Osteoblast (primary cell): ENCODE measurements around the gene NDOR1. TPM values are rescaled to one million over a fixed set of nuclear protein-coding genes. Genes with fewer than 3 reads are reported as not detected.

Experiments
- DNase-seq: peaks from one replicate; pipeline ENCODE4 v3.0.0; 2011; ENCODE audit warnings: low spot score, mixed read lengths; ENCODE audit not compliant: insufficient read length; ENCODE audit errors: missing footprints
- H2AFZ ChIP-seq: 2 replicates; pipeline ENCODE4 v1.6.0; 2011; ENCODE audit warnings: mild to moderate bottlenecking, low read length
- H3K27ac ChIP-seq: 2 replicates; pipeline ENCODE4 v1.5.1; 2011; ENCODE audit warnings: mild to moderate bottlenecking, low read depth, low read length, moderate library complexity
- H3K27me3 ChIP-seq: 2 replicates; pipeline ENCODE4 v1.6.0; 2012; ENCODE audit warnings: mild to moderate bottlenecking, control low read depth, inconsistent platforms, low read length, moderate library complexity; ENCODE audit not compliant: insufficient read depth
- H3K36me3 ChIP-seq: 2 replicates; pipeline ENCODE4 v1.5.1; 2011; ENCODE audit warnings: mild to moderate bottlenecking, low read length, control low read depth, moderate library complexity; ENCODE audit not compliant: insufficient read depth
- H3K4me1 ChIP-seq: 2 replicates; pipeline ENCODE4 v1.5.1; 2011; ENCODE audit warnings: mild to moderate bottlenecking, low read length, control low read depth, moderate library complexity; ENCODE audit not compliant: insufficient read depth
- H3K4me2 ChIP-seq: 2 replicates; pipeline ENCODE4 v1.6.0; 2011; ENCODE audit warnings: mild to moderate bottlenecking, low read length; ENCODE audit not compliant: insufficient read depth
- H3K4me3 ChIP-seq: fragments of 200-600 bp; sonication (generic); 3 replicates; pipeline ENCODE4 v1.5.1; 2012; ENCODE audit warnings: mild to moderate bottlenecking, low read length, inconsistent platforms; ENCODE audit not compliant: insufficient read depth
- H3K79me2 ChIP-seq: 2 replicates; pipeline ENCODE4 v1.6.0; 2012; ENCODE audit warnings: mild to moderate bottlenecking, low read length, control low read depth, inconsistent platforms; ENCODE audit not compliant: insufficient read depth
- H3K9me3 ChIP-seq: 2 replicates; pipeline ENCODE4 v1.5.1; 2011; ENCODE audit warnings: low read depth, low read length, control low read depth
- H4K20me1 ChIP-seq: 2 replicates; pipeline ENCODE4 v1.6.0; 2012; ENCODE audit warnings: mild to moderate bottlenecking, low read length, control low read depth; ENCODE audit not compliant: insufficient read depth
- total RNA-seq: library from RNA; depleted of rRNA; stranded (reverse); fragments of >200 nt; gene quantifications from 2 replicates; pipeline ENCODE4 v1.2.3, GENCODE V29; 2012
- TF ChIP-seq, protein P1 (sequence below): IDR thresholded peaks from 2 replicates; pipeline ENCODE4 v1.5.1; 2011; ENCODE audit warnings: mild to moderate bottlenecking, low read depth, low read length, moderate library complexity; ENCODE audit errors: extremely low read depth

Gene NDOR1
- total RNA-seq, 1 donor = 6.2 TPM

DNA sequence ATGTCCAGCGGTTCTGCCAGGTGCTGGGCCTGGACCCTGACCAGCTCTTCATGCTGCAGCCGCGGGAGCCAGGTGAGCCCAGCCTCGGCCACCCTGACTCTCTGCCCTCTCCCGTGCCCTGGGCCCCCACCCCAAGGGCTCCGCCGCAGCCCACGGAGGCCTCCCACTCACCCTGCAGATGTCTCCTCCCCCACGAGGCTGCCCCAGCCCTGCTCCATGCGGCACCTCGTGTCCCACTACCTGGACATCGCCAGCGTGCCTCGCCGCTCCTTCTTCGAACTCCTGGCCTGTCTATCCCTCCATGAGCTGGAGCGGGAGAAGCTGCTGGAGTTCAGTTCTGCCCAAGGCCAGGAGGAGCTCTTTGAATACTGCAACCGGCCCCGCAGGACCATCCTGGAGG lies 9.1 kb downstream of the NDOR1 start:
- TF ChIP-seq, protein P1, sequence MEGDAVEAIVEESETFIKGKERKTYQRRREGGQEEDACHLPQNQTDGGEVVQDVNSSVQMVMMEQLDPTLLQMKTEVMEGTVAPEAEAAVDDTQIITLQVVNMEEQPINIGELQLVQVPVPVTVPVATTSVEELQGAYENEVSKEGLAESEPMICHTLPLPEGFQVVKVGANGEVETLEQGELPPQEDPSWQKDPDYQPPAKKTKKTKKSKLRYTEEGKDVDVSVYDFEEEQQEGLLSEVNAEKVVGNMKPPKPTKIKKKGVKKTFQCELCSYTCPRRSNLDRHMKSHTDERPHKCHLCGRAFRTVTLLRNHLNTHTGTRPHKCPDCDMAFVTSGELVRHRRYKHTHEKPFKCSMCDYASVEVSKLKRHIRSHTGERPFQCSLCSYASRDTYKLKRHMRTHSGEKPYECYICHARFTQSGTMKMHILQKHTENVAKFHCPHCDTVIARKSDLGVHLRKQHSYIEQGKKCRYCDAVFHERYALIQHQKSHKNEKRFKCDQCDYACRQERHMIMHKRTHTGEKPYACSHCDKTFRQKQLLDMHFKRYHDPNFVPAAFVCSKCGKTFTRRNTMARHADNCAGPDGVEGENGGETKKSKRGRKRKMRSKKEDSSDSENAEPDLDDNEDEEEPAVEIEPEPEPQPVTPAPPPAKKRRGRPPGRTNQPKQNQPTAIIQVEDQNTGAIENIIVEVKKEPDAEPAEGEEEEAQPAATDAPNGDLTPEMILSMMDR = no peak
- no peaks in the 10 kb centered on the region for H3K36me3 ChIP-seq
- no peak for DNase-seq

DNA sequence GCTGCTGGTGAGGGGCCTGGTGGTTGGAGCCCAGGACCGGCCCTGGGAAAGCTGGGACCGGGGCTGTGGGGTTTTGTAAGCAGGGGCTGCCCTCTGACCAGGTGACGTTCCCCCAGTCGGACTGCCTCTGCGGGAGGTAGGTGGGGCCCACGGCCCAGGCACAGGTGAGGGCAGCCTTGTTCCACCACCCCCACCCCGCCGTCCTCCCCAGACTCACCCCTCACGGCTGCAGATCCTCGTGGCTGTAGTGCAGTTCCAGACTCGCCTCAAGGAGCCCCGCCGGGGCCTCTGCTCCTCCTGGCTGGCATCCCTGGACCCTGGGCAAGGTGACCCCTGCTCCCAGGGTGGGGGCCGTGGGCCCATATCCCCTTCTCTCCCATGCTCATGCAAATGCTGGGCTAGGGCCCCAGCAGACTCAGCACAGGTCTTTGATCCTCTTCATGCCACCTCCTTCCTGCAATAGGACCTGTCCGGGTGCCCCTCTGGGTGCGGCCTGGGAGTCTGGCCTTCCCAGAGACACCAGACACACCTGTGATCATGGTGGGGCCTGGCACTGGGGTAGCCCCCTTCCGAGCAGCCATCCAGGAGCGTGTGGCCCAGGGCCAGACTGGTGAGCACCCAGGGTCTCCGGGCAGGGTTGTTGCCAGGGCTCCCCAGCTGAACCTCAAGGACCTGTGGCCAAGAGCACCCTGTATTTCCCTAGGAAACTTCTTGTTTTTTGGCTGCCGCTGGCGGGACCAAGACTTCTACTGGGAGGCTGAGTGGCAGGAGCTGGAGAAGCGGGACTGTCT lies 9.9 kb downstream of the NDOR1 start:
- H2AFZ ChIP-seq = no peak overlapping the region
- H3K4me1 ChIP-seq = peaks cover 15% of the 10 kb centered on the region
- H3K27ac ChIP-seq = no peak overlapping the region
- H3K36me3 ChIP-seq = no peaks in the 10 kb centered on the region
- H3K4me2 ChIP-seq = no peak overlapping the region
- no peaks in the 10 kb centered on the region for H3K9me3 ChIP-seq
- no peaks in the 10 kb centered on the region for H3K27me3 ChIP-seq
- DNase-seq = no peak
- TF ChIP-seq, protein P1 = no peak
- H4K20me1 ChIP-seq = no peaks in the 10 kb centered on the region
- no peaks in the 10 kb centered on the region for H3K79me2 ChIP-seq
- H3K4me3 ChIP-seq = no peak overlapping the region

More for the DNA sequence above, 9.1 kb downstream of the NDOR1 start:
- Histone ChIP-seq H3K27ac (no peak overlapping the region), H3K79me2 (no peaks in the 10 kb centered on the region), H4K20me1 (no peaks in the 10 kb centered on the region), H3K4me2 (no peak overlapping the region), H3K4me3 (no peak overlapping the region), H3K9me3 (no peaks in the 10 kb centered on the region), H3K27me3 (no peaks in the 10 kb centered on the region), H3K4me1 (peaks cover 15% of the 10 kb centered on the region), H2AFZ (no peak overlapping the region)

DNA sequence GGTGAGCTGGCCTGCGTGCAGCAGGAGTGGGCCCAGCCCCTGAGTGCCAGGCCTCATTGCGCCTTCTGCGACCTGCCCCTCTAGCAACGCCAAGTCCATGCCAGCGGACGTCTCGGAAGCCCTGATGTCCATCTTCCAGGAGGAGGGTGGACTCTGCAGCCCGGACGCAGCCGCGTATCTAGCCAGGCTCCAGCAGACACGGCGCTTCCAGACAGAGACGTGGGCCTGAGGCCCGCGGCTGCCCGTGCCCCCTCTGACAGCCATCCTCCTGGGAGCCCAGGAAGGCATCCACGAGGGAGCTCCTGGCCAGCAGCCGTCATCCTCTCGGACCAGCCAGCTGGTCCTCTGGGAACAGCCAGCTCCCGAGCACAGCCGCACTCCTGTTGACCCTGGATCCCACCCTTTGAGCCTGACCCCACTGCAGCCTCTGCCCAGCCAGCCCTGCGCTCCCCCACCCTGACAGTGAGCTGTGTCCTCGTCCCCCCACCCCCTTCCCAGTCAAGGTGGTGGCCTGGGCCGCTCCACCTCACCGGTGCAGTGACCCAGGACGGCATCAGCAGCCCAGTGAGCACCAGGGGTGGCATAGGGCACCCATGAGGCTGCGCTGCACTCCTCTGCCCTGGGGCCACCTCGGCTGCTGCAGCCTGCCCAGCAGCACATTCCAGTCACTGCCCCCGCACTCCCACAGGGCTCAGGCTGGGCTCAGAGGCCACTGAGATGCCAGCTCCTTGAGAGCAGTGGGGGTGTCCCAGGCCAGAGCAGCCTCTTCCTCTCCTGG lies 10.9 kb downstream of the NDOR1 start:
- Histone ChIP-seq H3K4me3 (no peak overlapping the region), H3K36me3 (no peaks in the 10 kb centered on the region), H3K4me2 (no peak overlapping the region), H3K9me3 (no peaks in the 10 kb centered on the region), H2AFZ (no peak overlapping the region), H3K79me2 (no peaks in the 10 kb centered on the region), H4K20me1 (no peaks in the 10 kb centered on the region), H3K27me3 (no peaks in the 10 kb centered on the region), H3K4me1 (peaks cover 15% of the 10 kb centered on the region), H3K27ac (no peak overlapping the region)
- TF ChIP-seq, protein P1 = no peak
- no peak for DNase-seq
